Activated CD8-positive, alpha-beta memory T cell treated with anti-CD3 and anti-CD28 coated beads for 4 hours (primary cell): ENCODE results near the gene LPIN3.
A peak's percentile ranks its signal among the peaks of the same experiment; 100 is the strongest.

ENCODE experiments used
- DNase-seq, 2 donors: peaks; one replicate each; pipeline ENCODE4 v3.0.0-alpha.2; 2020; ENCODE audit warnings: low read depth in 2 of 2

LPIN3 gene

DNA sequence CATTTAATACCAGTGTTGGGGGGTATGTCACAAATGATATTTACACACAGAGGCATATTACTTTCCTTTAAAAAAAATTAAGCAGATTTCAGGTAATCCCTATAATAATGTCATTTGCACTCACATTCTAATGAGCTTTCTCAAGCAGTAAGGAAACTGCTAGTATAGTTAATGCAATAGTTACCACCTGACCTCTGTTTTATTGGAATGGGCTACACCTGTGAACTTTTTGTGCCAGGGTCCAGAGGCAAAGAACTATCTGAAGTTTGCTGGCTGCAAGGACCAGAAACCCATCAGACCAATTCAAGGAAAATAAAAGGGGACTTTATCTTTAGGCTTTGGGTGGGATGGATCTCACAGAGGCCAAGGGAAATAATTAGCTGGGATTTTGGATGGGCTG, 20.2 kb upstream of the LPIN3 start:
- DNase-seq = no peak

DNA sequence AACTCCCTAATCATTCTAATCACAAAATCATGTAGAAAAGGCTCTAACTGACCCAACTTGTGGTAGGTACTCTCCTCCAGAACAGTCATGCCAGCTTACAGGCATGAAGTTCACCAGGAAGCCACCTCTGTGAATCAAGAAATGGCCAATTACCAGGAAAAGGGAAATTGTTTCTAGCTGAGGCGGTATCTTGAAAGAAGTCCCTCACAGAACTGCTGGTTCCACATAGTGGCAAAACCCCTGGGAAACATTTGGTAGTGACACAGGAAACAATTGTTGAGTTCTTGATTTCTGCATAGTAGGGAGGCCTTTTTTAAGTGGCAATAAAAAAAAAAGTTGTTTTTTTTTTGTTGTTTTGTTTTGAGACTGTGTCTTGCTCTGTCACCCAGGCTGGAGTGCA, 19.6 kb upstream of the LPIN3 start:
- DNase-seq = no peak

DNA sequence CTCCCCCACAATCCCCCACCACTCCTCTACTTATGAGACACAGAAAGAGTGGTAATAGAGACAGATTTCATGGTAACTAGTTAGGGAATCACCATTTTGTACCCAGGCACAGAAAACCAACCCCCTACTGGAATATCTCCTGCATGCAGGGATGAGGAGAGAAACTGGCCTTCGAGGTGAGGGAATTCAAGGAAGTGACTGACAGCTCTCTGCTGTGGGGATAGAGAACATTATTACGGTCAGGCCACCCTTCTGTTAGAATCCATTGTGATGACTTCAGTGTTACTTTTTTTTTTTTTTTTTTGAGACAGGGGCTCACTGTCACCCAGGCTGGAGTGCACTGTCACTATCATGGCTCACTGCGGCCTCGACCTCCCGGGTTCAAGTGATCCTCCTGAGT, 13.4 kb upstream of the LPIN3 start:
- DNase-seq = no peak

DNA sequence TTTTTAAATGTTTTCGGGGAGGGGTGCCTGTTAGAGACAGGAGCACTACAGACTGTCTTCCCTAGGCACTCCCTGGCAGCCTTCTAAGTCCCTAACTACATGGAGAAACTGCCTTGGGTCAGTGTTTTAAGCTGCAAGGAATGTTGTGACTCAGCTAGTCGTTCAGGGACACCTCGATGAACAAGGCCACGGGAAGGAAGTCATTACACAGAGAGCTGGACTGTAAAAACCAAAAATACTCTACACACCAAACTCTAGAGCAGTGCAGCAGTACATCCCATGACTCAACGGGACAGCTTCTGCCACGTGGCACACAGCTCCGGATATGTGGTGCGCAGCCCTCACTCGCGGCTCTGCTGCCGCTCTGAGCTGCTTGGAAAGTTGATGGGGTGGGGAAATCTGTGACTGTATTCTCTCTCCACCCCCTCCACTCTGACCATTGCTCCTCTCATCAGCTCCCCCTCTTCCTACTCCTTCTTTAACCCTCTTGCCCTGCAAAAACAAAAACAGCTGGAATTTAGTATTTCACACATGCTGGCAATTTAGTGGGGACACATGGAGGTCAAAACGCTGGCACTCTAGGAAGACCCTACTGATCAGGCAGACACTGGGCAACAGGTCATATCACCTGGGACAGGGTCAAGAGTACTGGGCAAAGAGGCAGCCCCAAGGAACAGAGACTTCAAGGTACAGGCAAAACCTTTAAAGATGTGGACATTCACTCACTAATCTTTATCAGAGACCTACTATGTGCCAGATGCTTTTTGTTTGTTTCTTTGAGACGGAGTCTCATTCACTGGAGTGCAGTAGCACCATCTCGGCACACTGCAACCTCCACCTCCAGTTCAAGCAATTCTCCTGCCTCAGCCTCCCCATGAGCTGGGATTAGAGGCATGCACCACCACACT, 10.9 kb upstream of the LPIN3 start:
- peak; percentile 38 to 57 for DNase-seq

DNA sequence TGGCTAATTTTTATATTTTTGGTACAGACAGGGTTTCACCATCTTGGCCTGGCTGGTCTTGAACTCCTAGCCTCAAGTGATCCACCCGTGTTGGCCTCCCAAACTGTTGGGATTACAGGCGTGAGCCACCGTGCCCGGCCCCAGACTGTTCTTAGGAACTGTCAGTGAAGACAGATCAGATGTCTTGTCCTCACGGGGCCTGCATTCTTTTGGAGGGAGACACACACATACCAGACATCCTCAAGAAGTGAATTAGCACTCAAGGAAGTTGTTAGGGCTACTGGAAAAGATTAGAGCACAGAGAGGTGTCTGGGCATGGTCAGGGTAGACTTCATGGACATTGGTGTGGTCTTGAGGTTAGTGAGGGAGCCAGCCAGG, 10.3 kb upstream of the LPIN3 start:
- no peak for DNase-seq

DNA sequence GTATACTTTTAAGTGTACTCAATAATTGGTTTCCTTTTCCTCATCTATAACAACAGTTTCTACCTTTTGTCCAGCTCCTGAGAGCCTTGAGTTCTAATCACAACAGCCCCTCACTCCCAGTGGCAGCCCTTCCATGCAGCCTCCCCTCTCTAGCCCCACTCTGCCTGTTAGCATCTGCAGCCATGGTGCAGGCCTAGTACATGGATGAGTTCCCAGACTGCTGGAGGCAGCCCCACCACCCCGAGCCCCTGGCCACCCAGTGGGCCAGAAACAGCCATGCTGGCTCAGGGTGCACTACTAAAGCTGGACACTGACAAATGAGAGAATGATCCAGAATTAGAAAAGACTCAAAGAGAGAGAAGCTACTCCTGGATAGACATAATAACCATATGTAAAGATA, 9.7 kb upstream of the LPIN3 start:
- no peak for DNase-seq

DNA sequence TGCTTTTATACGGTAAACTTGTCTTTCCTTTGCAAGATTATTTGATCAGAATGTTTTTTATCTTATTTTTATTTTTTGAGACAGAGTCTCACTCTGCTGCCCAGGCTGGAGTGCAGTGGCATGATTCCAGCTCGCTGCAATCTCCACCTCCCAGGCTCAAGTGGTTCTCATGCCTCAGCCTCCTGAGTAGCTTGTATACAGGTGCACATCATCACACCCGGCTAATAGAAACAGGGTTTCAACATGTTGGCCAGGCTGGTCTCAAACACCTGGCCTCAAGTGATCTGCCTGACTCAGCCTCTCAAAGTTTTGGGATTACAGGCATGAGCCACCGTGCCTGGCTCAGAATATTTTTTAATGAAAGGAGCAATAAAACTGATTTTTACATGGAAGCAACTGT, 8.9 kb upstream of the LPIN3 start:
- DNase-seq = no peak

DNA sequence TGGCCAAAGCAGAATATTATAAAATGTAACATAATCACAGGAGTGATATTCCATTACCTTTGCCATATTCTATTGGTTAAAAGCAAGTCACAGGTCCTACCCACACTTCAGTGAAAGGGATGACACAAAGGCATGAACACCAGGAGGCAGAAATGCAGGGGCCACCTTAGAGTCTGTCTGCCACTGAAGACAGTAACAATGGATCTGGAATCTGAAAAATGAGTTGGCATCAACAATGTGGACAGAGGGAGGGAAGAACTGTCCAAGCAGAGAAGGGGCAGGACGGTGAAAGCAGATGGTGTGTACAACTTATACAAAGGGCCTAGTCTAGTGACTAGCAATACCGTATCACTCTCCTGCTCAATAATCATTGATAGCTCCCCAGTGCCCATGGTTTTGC, 6.6 kb upstream of the LPIN3 start:
- no peak for DNase-seq

DNA sequence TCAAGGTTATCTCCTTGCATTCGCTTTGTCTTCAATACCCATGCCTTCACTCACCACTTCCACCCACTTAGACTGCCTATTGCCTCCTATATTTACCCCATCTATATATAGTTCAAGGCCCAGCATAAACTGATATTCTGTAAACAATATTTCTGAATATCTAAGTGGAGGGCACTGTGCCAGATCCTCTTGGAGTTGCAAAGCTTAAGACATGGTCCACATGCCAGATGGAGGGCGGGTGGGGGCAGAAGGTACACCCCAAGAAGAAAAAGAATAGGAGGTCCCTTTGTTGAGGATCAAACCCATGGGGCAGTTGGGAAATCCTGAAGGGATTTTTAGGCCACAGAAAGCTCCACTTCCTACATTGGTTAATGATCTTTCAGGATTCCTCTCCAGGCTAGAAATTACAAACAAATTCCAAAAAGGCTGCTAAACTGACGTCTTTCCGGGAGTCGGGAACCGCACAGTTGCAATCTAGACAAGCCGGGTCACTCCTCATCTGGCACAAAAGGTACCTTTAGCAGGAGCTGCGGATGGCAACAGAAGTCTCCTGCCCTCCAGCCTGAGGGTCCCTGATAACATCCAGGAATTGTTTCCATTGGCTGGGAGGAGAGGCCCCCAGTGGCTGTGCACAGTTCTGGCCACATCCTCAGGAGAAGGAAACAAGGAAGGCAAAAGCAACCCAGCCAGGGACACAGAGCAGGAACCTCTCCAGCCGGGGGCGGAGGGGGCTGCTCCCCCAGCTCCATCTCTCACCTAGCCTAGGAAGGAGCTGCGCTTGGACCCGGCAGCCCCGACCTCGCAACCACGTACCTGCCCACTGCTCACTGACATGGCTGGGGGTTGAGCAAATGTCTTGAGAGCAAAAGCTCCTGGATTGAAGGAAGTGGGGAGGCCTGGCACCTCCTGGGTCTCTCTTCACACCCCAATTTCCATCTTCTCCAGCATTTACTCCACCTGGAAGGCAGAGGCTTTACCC, 5.9 kb upstream of the LPIN3 start:
- no peak for DNase-seq

DNA sequence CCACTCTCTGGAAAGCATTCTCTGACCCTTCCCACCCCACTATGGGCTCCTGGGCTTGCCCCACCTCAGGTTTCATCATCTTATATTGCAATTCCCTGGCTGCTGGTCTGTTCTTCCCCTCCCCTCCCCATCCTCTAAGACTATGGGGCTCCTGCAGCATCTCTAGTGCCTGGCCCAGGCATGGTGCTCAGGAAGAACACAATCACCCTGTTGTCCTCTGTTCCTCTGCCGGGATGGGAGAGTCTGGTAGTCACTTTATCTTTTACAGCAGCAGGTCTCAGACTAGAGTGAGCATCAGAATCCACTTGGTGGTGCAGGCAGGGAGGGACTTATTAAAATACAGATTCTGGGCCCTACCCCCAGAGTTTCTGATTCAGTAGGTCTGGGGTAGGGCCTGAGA, 5.0 kb upstream of the LPIN3 start:
- no peak for DNase-seq

DNA sequence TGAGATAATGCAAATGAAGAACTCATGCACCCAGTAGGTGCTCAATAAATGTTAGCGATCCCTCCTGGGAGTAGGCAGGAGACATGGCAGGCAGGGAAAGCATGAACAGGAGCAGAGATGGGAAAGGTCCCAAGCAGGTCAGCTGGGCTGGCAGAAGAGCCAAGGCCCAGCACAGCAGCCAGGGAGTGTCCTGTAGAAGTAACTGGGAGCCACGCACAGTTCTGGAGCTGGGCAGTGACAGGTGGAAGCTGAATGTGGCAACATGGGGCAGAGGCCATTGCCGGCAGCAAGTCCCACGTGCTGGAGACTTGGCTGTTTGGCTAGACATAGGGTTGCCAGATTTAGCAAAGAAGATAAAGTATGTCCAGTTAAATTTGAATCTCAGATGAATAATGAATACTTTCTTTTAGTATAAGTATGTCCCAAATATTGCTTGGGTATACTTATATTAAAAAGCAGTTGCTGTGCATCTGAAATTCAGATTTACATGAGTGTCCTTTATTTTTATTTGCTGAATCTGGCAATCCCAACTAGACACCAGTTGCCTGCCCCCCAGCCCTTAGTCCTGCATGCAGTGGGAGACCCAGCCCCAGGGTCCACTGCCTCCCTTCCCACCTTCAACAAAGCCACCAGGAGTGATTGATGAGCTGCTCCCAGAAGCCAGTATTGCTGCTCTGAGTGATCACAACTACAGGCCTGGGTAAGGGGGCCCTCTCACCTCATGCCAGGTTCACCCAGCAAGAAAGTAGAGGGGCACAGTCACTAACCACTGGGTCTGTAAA, 3.7 kb upstream of the LPIN3 start:
- DNase-seq = no peak

DNA sequence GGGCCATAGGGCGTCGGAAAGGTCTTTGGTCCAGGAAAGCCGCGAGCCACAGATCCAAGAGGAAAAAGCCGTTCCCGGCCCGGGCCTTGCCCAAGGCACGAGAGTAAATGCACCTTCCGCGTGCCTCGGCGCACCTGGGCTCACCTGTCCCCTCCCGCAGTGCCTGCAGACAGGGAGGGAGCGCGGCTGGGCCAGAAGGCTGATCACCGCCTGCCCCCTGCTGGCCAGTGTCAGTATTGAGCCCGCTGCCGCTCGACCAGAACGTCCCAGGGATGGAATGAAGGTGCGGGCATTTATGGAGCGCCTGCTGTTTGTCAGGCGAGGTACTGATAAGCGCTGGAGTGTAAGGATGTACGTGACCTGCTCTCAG, 679 bp upstream of the LPIN3 start:
- DNase-seq = peak; percentile 61 to 63

DNA sequence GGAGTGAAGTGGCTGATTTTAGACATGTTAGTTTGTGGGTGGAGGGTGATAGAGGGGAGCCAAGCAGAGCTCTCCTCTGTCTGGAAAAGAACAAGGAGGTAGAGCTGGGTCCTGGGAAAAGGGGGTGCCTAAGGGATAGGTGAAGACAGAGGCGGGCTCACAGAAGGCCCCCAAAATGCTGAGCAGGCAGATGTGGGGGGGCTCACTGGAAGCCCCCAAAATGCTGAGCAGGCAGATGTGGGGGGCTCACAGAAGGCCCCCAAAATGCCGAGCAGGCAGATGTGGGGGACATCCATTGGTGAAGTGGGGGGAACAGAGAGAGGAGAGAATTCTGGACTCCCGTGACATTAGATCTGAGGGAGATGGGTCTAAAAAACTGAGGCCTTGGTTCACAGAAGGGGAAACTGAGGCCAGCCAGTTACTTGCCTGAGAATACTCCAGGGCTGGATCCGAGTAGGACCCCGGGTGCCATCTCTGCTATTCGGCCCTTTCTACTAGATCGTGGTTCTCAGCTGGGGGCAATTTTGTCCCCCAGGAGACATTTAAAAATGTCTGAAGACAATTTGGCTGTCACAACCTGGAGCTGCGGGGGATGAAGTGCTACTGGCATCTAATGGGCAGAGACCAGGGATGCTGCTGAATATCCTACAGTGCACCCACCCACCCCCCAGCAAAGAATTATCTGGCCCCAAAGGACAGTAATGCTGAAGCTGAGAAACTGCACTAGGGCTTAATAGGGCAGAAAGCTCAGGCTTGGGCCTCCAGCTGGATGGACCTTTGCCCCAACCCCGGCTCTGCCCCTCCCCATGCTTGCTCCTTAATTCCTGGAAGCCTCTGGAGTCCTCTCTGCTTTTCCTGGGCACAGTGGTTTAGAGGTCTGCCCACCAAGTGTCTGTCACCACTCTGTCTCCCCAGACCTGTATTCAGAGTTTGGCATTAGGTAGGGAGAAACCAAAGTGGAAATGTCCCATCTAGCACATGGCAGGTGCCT, 2.1 kb downstream of the LPIN3 start:
- DNase-seq = no peak

DNA sequence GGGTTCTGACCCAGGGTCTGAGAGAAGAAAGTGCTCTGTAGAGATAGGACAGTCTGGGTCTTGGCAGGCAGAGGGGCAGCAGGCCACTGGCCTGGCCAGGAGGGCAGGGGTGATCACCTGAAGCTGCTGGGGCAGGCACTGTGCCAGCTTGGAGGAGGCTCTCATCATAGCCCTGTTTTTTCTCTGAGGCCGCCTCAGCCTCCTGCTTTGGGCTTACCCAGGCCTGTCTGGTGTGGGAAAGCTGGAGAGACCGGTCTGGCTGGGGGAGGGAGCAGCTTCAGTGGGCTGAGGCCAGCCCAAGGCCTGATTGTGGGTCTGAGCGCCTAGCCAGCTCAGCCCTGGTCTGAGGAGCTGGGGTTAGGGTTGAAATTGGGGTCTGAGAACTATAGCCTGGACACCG, 3.9 kb downstream of the LPIN3 start:
- no peak for DNase-seq

DNA sequence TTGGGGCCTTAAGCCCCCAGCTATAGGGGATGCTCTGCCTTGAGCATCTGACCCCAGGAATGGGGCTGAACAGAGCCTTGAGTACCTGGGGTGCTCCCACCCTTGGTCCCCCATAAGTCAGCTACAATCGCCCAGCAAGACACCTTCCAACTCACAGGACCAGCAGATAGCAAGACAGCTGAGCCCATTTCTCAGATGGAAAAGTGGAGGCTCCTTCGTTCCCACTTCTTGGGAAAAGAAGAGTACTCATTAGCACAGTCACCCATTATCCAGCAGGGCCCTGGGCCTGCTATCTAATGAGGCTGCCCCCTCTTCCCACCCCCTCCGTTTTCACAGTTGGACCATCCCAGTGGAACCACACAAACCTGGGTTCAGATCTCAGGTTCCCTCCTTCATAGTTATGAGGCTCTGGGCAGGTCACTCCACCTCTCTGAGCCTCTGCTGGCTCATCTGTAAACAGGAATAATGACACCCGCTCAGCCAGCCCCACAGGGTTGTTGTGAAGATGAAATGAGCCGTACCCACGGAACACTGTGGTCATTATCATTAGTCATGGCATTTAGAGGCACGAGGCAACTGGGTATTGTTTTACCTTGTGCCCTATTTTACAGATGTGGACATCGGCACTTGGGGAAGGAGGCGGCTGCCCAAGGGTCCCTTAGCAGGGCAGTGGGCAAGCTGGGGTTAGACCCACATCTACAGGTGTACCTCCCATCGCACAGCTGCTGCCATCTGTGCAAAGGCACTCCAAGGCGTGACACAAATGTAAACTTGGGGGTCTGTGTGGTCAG, 4.5 kb downstream of the LPIN3 start:
- DNase-seq = no peak

DNA sequence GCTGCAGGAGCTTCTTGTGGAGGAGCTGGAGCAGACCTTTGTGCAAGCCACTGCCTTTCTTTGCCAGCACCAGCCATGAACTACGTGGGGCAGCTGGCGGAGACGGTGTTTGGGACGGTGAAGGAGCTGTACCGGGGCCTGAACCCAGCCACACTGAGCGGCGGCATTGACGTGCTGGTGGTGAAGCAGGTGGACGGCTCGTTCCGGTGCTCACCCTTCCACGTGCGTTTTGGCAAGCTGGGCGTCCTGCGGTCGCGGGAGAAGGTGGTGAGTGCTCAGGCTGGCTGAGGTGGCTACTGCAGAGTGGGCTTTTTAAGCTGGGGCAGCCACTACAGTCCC, 5.1 kb downstream of the LPIN3 start:
- no peak for DNase-seq

DNA sequence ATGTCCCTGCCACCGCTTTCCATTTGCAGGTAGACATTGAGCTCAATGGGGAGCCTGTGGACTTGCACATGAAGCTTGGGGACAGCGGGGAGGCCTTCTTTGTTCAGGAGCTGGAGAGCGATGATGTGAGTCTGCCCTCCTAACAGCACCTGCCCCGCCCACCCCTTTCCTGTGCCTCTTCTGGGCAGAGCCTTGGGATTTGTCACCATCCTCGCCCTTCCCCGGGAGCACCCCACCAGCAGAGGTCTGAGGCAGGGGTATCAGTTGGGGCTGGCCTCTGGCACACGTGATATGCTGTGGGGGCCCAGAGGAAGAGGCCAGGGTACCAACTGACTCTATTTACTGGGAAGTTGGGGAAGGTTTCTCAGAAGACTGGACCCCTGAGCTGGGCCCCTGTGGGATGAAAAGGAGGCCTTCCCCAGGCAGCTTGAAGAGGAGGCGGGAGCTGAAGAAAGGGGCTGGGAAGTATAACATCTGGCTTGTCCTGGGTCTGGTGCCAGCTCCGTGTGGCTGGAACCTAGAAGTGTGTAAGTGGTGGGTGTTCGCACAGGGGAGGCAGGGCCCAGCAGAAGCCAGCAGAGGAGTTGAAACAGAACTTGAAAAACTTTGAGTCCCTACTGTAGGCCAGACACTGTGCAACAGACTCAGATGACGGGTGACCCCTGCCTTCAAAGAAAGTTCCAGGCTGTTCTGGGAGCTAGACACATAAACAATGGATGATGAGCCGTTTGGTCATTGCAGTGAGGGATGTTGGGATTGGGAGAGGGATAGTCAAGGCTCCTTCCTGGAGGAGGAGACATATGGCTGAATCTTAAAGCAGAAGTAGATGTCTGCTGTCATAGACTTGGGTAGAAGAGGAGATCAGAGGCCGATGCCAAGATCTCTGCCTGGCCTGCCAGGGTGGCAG, 7.2 kb downstream of the LPIN3 start:
- DNase-seq = no peak

DNA sequence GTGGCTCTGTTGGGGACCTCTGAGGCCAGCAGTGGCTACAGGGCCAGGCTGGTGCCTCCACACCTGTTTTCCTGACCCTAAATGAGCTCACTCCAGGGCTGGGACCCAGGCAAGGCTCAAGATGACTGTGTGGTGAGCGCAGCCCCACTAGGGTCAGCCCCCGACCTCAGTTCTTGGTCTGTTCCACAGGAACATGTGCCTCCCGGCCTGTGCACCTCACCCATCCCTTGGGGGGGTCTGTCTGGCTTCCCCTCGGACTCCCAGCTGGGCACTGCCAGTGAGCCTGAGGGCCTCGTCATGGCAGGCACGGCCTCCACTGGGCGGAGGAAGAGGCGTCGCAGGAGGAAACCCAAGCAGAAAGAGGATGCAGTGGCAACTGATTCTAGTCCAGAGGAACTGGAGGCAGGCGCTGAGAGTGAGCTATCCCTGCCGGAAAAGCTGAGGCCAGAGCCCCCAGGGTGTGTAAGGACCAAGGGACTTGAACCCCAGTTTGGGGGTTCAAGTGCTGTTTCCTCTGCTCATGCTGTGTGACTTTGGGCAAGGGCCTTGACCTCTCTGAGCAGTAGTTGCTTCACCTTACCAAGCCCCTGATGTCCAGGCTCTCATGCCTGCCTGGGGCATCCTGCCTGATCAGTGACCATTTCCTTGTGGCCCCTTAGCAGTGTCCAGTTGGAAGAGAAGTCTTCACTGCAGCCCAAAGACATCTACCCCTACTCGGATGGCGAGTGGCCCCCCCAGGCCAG, 8.0 kb downstream of the LPIN3 start:
- DNase-seq = no peak
